Erythroblast (primary cell): Measurements from ENCODE around the gene SYT9.

Source experiments
- GATA1 ChIP-seq: IDR thresholded peaks from 2 replicates; pipeline ENCODE4 v1.6.1; 2011; ENCODE audit warnings: low read depth, mild to moderate bottlenecking, control low read depth, low read length, moderate library complexity
- POLR2A ChIP-seq: IDR thresholded peaks from 2 replicates; pipeline ENCODE4 v1.6.1; 2011; ENCODE audit warnings: mild to moderate bottlenecking, low read length

DNA sequence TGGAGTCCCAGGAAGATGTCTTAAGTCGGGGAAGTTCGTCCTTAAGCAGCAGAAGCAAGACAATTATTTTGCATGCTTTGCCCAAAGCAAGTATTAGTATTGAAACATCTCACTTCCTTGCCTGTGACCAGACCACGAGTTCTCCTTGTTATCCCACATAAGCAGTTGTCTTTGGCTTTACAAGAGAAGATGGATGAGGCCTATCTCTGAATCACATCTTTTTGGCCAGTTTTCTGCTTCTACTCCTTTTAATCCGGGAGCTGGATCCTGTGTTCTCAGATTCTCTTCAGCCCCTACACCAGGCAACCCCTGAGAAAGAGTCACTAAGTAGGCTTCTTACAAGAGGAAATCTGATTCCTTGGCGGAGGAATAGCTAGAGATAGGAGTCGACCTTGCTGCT is 2.1 kb downstream of the SYT9 start:
- no peak for TF ChIP-seq POLR2A
- TF ChIP-seq GATA1: no peak
